NOMO-1 treated with dmso at 0.1 percent for 144 hours (cell line): Measurements from ENCODE around the gene DDX25.

ENCODE experiments used
- DNase-seq: peaks from one replicate; lab custom pipeline; 2025; ENCODE audit not compliant: unreplicated experiment; lab: John Stamatoyannopoulos, UW

The DDX25 gene

GRCh38 chr11:125948278-125949051, 44.2 kb downstream of the DDX25 start:
- no peak for DNase-seq

- no peak for DNase-seq
Observed at GRCh38 chr11:125949271-125950177, 45.2 kb downstream of the DDX25 start.

- no peak for DNase-seq
Observed at GRCh38 chr11:125950178-125950490, 45.8 kb downstream of the DDX25 start.

GRCh38 chr11:125950696-125951651, 46.7 kb downstream of the DDX25 start:
- DNase-seq = no peak

GRCh38 chr11:125951731-125952130, 47.4 kb downstream of the DDX25 start:
- DNase-seq = no peak

- DNase-seq = no peak
Observed at GRCh38 chr11:125952559-125952958, 48.3 kb downstream of the DDX25 start.

- DNase-seq = no peak
Observed at GRCh38 chr11:125952973-125953372, 48.7 kb downstream of the DDX25 start.

- no peak for DNase-seq
Observed at GRCh38 chr11:125953401-125953935, 49.2 kb downstream of the DDX25 start.

GRCh38 chr11:125954123-125954944, 50.0 kb downstream of the DDX25 start:
- no peak for DNase-seq

- DNase-seq = no peak
Observed at GRCh38 chr11:125954945-125955640, 50.8 kb downstream of the DDX25 start.

GRCh38 chr11:125955856-125956255, 51.5 kb downstream of the DDX25 start:
- DNase-seq = no peak

- DNase-seq = no peak
Observed at GRCh38 chr11:125956391-125957134, 52.3 kb downstream of the DDX25 start.

GRCh38 chr11:125957618-125958332, 53.5 kb downstream of the DDX25 start:
- DNase-seq = no peak

- DNase-seq = no peak
Observed at GRCh38 chr11:125958872-125959400, 54.6 kb downstream of the DDX25 start.

GRCh38 chr11:125959511-125959910, 55.2 kb downstream of the DDX25 start:
- DNase-seq = no peak

- DNase-seq = no peak
Observed at GRCh38 chr11:125959931-125960330, 55.6 kb downstream of the DDX25 start.

- DNase-seq = no peak
Observed at GRCh38 chr11:125960771-125961170, 56.5 kb downstream of the DDX25 start.

GRCh38 chr11:125967515-125967914, 63.2 kb downstream of the DDX25 start:
- DNase-seq = no peak
